ENCODE data around the gene DNASE1L1. TPM values are rescaled to one million over a fixed set of nuclear protein-coding genes. Genes with fewer than 3 reads are reported as not detected.

DNASE1L1 gene
- total and polyA plus RNA-seq, 2 of the 13 experiments (the other 11 are each of a cell fraction or from before 2014, with no cell fraction given) = 4.7 to 12.3 TPM

DNA sequence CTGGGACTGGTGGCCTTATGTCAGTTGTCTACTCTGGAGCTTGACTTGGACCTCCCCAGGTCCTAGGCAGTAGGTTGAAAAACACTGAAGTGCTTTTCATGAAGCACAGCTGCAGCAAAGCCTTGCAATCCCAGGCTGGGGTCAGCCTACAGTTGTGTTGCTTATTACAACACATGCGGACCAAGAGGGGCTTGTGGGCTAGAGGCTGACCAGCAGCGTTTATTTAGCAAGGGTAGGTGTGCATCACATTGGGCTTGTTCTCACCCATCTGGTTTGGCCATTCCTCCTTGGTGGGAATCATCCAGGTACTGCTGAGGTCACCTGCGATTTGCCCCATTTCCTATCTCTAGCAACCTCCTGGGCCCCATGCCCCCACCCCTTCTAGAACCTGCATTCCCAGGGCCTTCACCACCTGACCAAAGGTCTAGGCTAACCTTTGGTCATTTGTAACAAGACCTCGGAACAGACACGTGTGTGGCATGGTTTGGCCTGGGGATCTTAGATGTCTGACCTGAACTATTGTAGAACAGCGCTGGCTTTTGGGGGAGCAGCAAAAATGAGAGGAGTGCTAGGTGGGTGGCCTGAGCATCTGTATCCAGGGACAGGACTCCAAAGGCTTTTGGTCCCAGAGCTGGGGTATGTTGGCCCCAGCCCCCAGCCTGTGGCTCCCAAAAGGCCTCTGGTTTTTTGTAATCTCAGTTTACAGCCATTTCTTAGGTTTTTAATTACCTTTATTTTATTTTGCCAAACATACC, 7.8 kb downstream of the DNASE1L1 start (continued):
- TF ChIP-seq, protein P1, sequence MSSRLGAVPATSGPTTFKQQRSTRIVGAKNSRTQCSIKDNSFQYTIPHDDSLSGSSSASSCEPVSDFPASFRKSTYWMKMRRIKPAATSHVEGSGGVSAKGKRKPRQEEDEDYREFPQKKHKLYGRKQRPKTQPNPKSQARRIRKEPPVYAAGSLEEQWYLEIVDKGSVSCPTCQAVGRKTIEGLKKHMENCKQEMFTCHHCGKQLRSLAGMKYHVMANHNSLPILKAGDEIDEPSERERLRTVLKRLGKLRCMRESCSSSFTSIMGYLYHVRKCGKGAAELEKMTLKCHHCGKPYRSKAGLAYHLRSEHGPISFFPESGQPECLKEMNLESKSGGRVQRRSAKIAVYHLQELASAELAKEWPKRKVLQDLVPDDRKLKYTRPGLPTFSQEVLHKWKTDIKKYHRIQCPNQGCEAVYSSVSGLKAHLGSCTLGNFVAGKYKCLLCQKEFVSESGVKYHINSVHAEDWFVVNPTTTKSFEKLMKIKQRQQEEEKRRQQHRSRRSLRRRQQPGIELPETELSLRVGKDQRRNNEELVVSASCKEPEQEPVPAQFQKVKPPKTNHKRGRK (CRISPR knock-in tag; IDR thresholded peaks at IDR 0.05) = no peak
- TF ChIP-seq MAF1 (CRISPR knock-in tag; IDR thresholded peaks at IDR 0.05; ENCODE audit: borderline replicate concordance) (no peak), RBAK (CRISPR knock-in tag; IDR thresholded peaks at IDR 0.05) (no peak), ZSCAN30 (CRISPR knock-in tag; IDR thresholded peaks at IDR 0.05) (no peak), MTA1 (CRISPR knock-in tag; IDR thresholded peaks at IDR 0.05; ENCODE audit: borderline replicate concordance) (no peak), TAF1 (CRISPR knock-in tag; IDR thresholded peaks at IDR 0.05) (no peak), HMG20A (CRISPR knock-in tag; IDR thresholded peaks at IDR 0.05; ENCODE audit: borderline replicate concordance) (no peak), ARHGAP35 (CRISPR knock-in tag; IDR thresholded peaks at IDR 0.05; ENCODE audit: borderline replicate concordance) (no peak), ZFX (CRISPR knock-in tag; IDR thresholded peaks at IDR 0.05; ENCODE audit: low read depth) (peak; percentile 69), ZNF333 (CRISPR knock-in tag; IDR thresholded peaks at IDR 0.05; ENCODE audit: borderline replicate concordance) (no peak), ZNF550 (CRISPR knock-in tag; IDR thresholded peaks at IDR 0.05; ENCODE audit: borderline replicate concordance) (no peak), KDM4B (CRISPR knock-in tag; IDR thresholded peaks at IDR 0.05) (no peak), MZF1 (CRISPR knock-in tag; IDR thresholded peaks at IDR 0.05; ENCODE audit: borderline replicate concordance) (no peak), NR2F1 (CRISPR knock-in tag; IDR thresholded peaks at IDR 0.05) (peak in 1 of 2 experiments; percentile 32; a peak in 1 of 4 replicates), MBNL3 (CRISPR knock-in tag; conservative IDR thresholded peaks at IDR 0.05) (no peak), RBM22 (optimal IDR thresholded peaks at IDR 0.05; ENCODE audit: low read length) (peak; percentile 99), LCORL (IDR thresholded peaks at IDR 0.05) (no peak), LCORL (CRISPR knock-in tag; IDR thresholded peaks at IDR 0.05) (no peak), ZNF557 (CRISPR knock-in tag; IDR thresholded peaks at IDR 0.05) (no peak)
- TF ChIP-seq, protein P2, sequence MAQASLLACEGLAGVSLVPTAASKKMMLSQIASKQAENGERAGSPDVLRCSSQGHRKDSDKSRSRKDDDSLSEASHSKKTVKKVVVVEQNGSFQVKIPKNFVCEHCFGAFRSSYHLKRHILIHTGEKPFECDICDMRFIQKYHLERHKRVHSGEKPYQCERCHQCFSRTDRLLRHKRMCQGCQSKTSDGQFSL (CRISPR knock-in tag; IDR thresholded peaks at IDR 0.05) = no peak
- TF ChIP-seq, protein P3, sequence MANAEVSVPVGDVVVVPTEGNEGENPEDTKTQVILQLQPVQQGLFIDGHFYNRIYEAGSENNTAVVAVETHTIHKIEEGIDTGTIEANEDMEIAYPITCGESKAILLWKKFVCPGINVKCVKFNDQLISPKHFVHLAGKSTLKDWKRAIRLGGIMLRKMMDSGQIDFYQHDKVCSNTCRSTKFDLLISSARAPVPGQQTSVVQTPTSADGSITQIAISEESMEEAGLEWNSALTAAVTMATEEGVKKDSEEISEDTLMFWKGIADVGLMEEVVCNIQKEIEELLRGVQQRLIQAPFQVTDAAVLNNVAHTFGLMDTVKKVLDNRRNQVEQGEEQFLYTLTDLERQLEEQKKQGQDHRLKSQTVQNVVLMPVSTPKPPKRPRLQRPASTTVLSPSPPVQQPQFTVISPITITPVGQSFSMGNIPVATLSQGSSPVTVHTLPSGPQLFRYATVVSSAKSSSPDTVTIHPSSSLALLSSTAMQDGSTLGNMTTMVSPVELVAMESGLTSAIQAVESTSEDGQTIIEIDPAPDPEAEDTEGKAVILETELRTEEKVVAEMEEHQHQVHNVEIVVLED (CRISPR knock-in tag; IDR thresholded peaks at IDR 0.05; ENCODE audit: borderline replicate concordance) = no peak
- TF ChIP-seq, protein P4, sequence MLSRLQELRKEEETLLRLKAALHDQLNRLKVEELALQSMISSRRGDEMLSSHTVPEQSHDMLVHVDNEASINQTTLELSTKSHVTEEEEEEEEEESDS (CRISPR knock-in tag; IDR thresholded peaks at IDR 0.05; ENCODE audit: borderline replicate concordance) = no peak
- TF ChIP-seq, protein P5, sequence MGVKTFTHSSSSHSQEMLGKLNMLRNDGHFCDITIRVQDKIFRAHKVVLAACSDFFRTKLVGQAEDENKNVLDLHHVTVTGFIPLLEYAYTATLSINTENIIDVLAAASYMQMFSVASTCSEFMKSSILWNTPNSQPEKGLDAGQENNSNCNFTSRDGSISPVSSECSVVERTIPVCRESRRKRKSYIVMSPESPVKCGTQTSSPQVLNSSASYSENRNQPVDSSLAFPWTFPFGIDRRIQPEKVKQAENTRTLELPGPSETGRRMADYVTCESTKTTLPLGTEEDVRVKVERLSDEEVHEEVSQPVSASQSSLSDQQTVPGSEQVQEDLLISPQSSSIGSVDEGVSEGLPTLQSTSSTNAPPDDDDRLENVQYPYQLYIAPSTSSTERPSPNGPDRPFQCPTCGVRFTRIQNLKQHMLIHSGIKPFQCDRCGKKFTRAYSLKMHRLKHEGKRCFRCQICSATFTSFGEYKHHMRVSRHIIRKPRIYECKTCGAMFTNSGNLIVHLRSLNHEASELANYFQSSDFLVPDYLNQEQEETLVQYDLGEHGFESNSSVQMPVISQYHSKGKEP (CRISPR knock-in tag; IDR thresholded peaks at IDR 0.05) = no peak
- TF ChIP-seq, protein P6, sequence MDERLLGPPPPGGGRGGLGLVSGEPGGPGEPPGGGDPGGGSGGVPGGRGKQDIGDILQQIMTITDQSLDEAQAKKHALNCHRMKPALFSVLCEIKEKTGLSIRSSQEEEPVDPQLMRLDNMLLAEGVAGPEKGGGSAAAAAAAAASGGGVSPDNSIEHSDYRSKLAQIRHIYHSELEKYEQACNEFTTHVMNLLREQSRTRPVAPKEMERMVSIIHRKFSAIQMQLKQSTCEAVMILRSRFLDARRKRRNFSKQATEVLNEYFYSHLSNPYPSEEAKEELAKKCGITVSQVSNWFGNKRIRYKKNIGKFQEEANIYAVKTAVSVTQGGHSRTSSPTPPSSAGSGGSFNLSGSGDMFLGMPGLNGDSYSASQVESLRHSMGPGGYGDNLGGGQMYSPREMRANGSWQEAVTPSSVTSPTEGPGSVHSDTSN (CRISPR knock-in tag; IDR thresholded peaks at IDR 0.05) = no peak

Data from HepG2 (cell line).